ENCODE data around the gene NKX6-1.

GRCh38 chr4:84472154-84472553 is 26.9 kb downstream of the NKX6-1 start:
- TF ChIP-seq, protein P1, sequence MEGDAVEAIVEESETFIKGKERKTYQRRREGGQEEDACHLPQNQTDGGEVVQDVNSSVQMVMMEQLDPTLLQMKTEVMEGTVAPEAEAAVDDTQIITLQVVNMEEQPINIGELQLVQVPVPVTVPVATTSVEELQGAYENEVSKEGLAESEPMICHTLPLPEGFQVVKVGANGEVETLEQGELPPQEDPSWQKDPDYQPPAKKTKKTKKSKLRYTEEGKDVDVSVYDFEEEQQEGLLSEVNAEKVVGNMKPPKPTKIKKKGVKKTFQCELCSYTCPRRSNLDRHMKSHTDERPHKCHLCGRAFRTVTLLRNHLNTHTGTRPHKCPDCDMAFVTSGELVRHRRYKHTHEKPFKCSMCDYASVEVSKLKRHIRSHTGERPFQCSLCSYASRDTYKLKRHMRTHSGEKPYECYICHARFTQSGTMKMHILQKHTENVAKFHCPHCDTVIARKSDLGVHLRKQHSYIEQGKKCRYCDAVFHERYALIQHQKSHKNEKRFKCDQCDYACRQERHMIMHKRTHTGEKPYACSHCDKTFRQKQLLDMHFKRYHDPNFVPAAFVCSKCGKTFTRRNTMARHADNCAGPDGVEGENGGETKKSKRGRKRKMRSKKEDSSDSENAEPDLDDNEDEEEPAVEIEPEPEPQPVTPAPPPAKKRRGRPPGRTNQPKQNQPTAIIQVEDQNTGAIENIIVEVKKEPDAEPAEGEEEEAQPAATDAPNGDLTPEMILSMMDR (conservative IDR thresholded peaks at IDR 0.05; ENCODE audit: low read length), result no peak
- no peak for TF ChIP-seq EZH2phosphoT487 (IDR thresholded peaks at IDR 0.05; ENCODE audit: borderline replicate concordance, low read depth, low read length)

Measured in OCI-LY7 (cell line).